ENCODE measurements around the gene ST14. TPM values are rescaled to one million over a fixed set of nuclear protein-coding genes. Genes with fewer than 3 reads are reported as not detected.
"Not testable (repeated sequence)": the region's sequence is repeated elsewhere in the genome, so short reads cannot be mapped to it uniquely, and the experiment has no call there.

The ST14 gene
- total and polyA plus RNA-seq, 2 donors: 9.5 to 13.4 TPM

DNA sequence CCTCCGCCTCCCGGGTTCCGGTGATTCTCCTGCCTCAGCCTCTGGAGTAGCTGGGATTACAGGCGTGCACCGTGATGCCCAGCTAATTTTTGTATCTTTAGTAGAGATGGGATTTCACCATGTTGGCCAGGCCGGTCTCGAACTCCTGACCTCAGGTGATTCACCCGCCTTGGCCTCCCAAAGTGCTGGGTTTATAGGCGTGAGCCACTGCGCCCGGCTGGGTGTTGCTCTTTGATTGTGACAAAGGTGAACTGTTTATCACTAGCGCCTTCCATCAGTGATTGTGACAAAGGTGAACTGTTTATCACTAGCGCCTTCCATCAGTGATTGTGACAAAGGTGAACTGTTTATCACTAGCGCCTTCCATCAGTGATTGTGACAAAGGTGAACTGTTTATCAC, 34.0 kb downstream of the ST14 start:
- not testable (repeated sequence) for H3K36me3 ChIP-seq (ENCODE audit: insufficient read depth); H3K4me3 ChIP-seq (ENCODE audit: low read depth, low read length); DNase-seq (ENCODE audit: extremely low spot score); H3K4me1 ChIP-seq (ENCODE audit: insufficient read depth); H3K27ac ChIP-seq (ENCODE audit: low read depth)
- WGBS: 94% methylated on average over 14 of the region's 14 CpGs

DNA sequence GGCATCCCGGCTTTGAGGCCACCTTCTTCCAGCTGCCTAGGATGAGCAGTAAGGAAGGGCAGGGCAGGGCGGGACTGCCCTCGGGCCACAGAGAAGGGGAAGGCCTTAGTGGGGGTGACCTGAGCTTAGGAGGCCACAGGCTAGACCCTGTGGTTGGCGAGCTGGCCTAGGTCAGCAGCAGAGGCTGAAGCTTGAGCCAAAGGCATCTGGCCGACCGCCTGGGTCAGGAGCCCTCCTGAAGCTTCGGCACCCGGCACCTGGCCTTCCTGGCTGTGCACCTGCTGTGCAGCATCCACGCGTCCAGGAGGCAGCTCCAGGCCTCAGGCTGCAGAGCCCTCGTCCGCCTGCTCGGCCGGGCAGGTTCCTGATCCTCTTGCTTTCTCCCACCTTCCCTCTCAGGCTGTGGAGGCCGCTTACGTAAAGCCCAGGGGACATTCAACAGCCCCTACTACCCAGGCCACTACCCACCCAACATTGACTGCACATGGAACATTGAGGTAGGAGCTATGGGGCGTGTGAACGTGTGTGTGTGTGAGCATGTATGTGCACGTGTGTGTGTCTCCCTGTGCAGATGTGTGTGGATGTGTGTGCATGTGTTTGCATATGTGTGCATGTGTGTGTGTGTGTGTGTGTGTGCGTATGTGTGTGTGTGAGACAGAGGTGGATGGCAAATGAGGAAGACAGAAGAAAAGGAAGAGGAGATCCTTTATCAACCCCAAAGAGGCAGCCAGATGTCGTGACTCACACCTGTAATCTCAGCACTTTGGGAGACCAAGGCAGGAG, 34.9 kb downstream of the ST14 start:
- Histone ChIP-seq H3K4me3 (ENCODE audit: low read depth, low read length) (no peak overlapping the region), H3K4me1 (ENCODE audit: insufficient read depth) (no peaks in the 10 kb centered on the region), H3K27ac (ENCODE audit: low read depth) (no peak overlapping the region), H3K36me3 (ENCODE audit: insufficient read depth) (no peaks in the 10 kb centered on the region)
- no peak for DNase-seq (ENCODE audit: extremely low spot score)
- WGBS: 92% methylated on average over 21 of the region's 21 CpGs

DNA sequence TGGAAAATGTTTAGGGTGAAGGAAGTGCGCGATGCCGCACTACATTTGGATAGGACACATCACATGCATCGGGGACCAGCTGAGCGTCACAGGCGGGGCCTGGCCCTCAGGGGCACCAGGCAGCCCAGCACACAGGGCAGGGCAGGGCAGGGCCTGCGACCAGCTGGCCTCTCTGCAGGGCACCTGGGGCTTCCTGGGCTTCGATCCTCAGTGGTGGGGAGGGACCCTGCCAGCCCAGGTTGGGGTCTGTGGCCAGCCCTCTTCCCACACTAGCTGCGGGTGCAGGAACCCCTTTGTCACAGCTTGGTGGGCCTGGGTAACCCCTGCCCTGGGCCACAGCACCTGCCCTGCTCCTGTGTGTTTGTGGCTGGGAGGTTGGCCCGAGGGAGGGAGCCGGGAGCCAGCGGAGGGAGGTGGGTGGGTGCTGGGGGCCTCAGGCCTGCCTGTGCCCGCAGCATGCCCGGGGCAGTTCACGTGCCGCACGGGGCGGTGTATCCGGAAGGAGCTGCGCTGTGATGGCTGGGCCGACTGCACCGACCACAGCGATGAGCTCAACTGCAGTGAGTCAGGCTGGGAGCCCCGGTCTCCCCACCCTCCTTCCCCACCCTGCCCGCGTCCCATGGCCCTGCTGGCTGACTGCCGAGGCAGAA, 37.9 kb downstream of the ST14 start:
- no peaks in the 10 kb centered on the region for H3K4me1 ChIP-seq (ENCODE audit: insufficient read depth)
- no peaks in the 10 kb centered on the region for H3K36me3 ChIP-seq (ENCODE audit: insufficient read depth)
- no peak for DNase-seq (ENCODE audit: extremely low spot score)
- no peak overlapping the region for H3K4me3 ChIP-seq (ENCODE audit: low read depth, low read length)
- no peak overlapping the region for H3K27ac ChIP-seq (ENCODE audit: low read depth)
- WGBS: 87% methylated on average over 27 of the region's 27 CpGs

DNA sequence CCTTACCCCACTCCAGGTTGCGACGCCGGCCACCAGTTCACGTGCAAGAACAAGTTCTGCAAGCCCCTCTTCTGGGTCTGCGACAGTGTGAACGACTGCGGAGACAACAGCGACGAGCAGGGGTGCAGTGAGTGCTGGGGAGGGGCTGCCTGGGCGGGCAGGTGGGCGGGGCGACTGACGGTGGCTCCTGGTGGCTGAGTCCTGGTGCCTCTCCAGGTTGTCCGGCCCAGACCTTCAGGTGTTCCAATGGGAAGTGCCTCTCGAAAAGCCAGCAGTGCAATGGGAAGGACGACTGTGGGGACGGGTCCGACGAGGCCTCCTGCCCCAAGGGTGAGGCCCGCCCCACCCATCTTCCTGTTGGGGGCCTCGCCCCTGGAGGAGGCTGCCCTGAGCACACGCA, 38.7 kb downstream of the ST14 start:
- 84% methylated on average over 22 of the region's 22 CpGs for WGBS
- no peaks in the 10 kb centered on the region for H3K4me1 ChIP-seq (ENCODE audit: insufficient read depth)
- no peaks in the 10 kb centered on the region for H3K36me3 ChIP-seq (ENCODE audit: insufficient read depth)
- no peak overlapping the region for H3K4me3 ChIP-seq (ENCODE audit: low read depth, low read length)
- H3K27ac ChIP-seq (ENCODE audit: low read depth): no peak overlapping the region
- DNase-seq (ENCODE audit: extremely low spot score): no peak

DNA sequence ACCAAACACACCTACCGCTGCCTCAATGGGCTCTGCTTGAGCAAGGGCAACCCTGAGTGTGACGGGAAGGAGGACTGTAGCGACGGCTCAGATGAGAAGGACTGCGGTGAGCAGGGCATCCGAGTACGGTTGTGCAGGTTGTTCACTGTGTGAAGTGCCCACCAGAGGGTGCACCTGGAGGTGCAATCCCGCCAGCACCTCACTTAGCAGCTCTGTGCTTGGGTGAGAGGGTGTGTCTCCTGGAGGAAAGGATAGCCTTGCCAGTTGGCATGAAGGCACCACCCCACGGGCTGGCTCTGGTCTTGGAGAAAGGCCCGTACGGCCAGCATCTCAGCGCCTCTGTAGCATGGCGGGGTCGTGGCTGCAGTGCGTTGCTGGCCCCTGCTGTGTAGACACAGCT, 39.4 kb downstream of the ST14 start:
- H3K36me3 ChIP-seq (ENCODE audit: insufficient read depth): no peaks in the 10 kb centered on the region
- no peak overlapping the region for H3K27ac ChIP-seq (ENCODE audit: low read depth)
- no peaks in the 10 kb centered on the region for H3K4me1 ChIP-seq (ENCODE audit: insufficient read depth)
- 90% methylated on average over 15 of the region's 15 CpGs for WGBS
- H3K4me3 ChIP-seq (ENCODE audit: low read depth, low read length): no peak overlapping the region
- DNase-seq (ENCODE audit: extremely low spot score): no peak

DNA sequence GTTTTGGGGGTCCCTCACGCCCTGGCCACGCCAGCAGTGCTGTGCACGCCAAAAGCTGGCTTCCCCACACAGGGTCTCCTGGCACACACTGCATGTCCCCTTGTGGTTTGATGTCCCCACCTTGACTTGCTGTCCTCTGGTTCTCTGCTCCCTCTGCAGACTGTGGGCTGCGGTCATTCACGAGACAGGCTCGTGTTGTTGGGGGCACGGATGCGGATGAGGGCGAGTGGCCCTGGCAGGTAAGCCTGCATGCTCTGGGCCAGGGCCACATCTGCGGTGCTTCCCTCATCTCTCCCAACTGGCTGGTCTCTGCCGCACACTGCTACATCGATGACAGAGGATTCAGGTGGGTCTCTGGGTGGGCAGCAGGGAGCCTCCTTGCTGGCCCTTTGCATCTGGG, 40.2 kb downstream of the ST14 start:
- no peaks in the 10 kb centered on the region for H3K36me3 ChIP-seq (ENCODE audit: insufficient read depth)
- no peak for DNase-seq (ENCODE audit: extremely low spot score)
- H3K4me3 ChIP-seq (ENCODE audit: low read depth, low read length): no peak overlapping the region
- WGBS: 91% methylated on average over 12 of the region's 12 CpGs
- H3K27ac ChIP-seq (ENCODE audit: low read depth): no peak overlapping the region
- H3K4me1 ChIP-seq (ENCODE audit: insufficient read depth): no peaks in the 10 kb centered on the region

DNA sequence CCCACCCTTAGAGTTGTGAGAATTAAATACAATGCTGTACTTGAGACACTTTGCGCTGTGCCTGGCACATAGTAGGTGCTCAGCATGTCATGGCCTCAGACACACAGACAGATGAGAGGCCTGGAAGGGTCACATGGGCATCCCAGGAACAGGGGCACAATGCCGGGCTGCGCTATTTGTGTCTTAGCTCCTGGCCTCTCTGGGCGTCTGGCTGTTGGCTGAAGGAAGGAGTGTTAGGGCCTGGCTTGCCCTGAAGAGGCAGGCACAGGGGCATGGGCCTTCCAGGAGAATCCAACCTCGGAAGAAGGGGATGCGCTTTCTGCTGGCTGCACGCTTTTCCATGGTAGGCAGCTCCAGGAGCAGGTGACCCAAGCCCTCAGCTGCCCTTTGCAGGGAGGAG, 41.4 kb downstream of the ST14 start:
- H3K27ac ChIP-seq (ENCODE audit: low read depth): no peak overlapping the region
- H3K4me3 ChIP-seq (ENCODE audit: low read depth, low read length): no peak overlapping the region
- WGBS: 87% methylated on average over 7 of the region's 7 CpGs
- no peaks in the 10 kb centered on the region for H3K4me1 ChIP-seq (ENCODE audit: insufficient read depth)
- DNase-seq (ENCODE audit: extremely low spot score): no peak
- H3K36me3 ChIP-seq (ENCODE audit: insufficient read depth): no peaks in the 10 kb centered on the region

DNA sequence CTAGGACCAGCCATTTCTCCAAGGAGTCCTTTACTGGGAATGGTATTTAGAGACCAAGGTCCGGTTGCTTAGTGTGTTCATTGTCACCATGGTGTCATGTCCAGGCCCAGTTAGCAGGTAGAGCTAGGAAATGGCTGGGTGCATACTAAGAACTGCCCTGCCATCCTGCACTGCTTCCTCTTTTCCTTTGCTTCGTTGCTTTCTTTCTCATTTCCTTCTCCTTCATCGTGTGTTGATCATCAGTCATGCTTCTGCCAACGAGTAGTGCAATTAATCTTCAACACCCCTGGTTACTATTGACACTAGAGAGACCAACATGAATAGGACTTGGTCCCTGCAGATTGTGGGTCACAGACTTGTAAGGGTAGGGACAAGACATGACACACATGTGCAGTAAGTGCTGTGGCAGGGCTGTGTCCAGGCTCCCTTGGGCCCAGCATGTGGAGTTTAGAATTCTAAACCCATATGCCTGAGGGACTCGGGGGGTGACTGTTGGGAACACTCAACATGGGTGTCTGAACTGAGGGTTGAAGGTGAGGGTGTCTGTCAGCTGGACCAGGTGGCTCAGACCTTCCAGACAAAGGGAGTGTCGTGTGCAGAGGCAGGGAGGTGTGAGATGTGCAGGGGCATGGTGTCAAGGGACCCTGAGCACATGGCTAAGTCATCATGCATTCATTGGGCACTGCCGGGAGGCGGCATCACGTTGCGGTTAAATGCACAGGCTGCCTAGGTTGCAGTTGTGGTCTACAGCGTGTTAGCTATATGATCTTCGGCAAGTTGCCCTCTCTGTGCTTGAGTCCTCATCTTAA, 42.6 kb downstream of the ST14 start:
- Histone ChIP-seq H3K27ac (ENCODE audit: low read depth) (no peak overlapping the region), H3K4me1 (ENCODE audit: insufficient read depth) (no peaks in the 10 kb centered on the region), H3K4me3 (ENCODE audit: low read depth, low read length) (no peak overlapping the region), H3K36me3 (ENCODE audit: insufficient read depth) (no peaks in the 10 kb centered on the region)
- DNase-seq (ENCODE audit: extremely low spot score): no peak
- 89% methylated on average over 12 of the region's 12 CpGs for WGBS

DNA sequence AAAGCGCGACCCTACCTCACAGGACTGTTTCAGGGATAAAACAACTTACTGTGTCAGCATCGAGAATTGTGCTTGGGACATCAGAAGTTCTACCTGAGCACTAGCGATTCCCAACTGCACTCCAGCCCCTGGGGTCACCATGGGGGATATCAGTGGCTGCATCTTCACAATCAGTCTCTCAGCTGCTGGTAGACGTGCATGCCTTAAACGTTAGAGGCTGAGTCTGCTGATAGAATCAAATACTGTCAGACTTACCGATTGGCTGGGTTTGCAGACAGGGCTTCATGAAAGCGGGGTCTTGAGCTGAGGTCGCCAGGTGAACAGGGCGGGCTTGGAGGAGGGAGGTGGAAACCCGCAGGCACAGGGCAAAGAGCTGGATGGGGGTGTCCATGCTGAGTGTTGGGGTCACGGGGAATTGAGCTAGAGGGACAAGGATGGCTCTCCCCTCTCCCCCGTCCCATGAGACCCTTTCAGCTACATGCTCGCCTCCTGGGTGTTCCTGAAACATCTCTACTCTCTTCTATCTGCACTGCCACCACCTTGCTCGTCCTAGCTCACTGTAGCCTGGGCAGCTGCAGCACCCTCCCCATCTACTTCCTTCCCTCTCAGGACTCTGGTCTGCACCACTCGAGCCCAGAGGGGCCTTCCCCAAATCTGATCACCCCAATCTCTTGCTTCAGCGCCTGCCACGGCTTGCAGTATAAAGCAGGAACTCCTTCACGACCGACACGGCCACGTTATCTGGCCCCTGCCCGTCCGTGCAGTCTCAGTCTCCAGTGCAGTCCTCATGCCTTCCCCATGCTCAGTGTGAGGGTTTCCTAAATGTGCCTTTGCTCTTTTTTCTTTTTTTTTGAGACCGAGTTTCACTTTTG, 43.5 kb downstream of the ST14 start:
- no peak overlapping the region for H3K4me3 ChIP-seq (ENCODE audit: low read depth, low read length)
- no peak overlapping the region for H3K27ac ChIP-seq (ENCODE audit: low read depth)
- no peak for DNase-seq (ENCODE audit: extremely low spot score)
- 86% methylated on average over 25 of the region's 25 CpGs for WGBS
- no peaks in the 10 kb centered on the region for H3K36me3 ChIP-seq (ENCODE audit: insufficient read depth)
- H3K4me1 ChIP-seq (ENCODE audit: insufficient read depth): no peaks in the 10 kb centered on the region

DNA sequence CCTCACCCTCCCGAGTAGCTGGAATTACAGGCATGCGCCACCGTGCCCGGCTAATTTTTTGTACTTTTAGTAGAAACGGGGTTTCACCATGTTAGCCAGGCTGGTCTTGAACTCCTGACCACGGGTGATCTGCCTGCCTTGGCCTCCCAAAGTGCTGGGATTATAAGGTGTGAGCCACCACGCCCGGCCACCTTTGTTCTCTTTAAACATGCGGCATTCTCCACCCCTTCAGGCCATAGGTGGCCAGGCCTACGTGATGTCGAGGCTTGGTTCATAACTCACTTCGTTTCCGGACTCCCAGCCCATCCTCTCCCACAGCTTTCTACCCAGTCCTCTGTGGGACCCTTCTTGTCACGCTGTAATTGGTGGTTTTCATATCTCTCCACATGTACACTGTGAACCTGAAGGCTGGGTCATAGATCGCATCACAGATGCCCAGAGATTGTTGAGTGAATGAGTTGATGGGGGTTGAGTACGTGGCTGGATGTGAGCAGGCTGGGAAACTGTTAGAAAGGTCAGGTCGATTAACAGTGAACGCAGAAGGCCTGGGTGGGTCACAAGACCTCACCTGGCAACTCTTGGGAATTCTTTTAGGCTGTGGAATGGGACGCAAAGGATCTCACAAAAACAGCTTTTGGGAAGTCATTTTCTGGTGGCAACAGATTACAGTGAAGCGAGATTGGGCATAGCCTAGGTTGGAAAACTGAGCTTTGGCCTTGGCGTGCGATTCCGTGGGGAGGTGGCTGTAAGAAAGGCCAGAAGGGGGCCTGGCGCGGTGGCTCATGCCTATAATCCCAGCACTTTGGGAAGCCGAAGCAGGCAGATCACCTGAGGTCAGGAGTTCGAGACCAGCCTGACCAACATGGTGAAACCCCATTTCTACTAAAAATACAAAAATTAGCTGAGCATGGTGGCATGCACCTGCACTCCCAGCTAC, 44.5 kb downstream of the ST14 start:
- no peak overlapping the region for H3K4me3 ChIP-seq (ENCODE audit: low read depth, low read length)
- H3K36me3 ChIP-seq (ENCODE audit: insufficient read depth): no peaks in the 10 kb centered on the region
- WGBS: 94% methylated on average over 27 of the region's 27 CpGs
- H3K4me1 ChIP-seq (ENCODE audit: insufficient read depth): no peaks in the 10 kb centered on the region
- DNase-seq (ENCODE audit: extremely low spot score): no peak
- no peak overlapping the region for H3K27ac ChIP-seq (ENCODE audit: low read depth)

DNA sequence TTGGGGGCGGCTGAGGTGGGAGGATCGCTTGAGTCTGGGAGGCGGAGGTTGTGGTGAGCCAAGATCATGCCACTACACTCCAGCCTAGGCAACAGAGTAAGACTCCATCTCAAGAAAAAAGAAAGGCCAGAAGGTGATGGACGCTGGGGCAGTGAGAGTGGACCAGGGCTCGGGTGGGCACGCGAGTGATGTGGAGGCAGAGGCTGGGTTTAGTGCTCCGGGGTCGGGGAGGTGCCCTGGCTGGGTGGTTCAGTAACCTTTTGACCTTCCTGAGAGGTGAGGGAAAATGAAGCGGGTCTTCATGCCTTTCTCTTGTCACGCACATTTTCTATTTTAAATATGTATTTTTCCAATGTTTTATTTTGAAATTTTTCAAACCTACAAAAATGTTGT, 45.1 kb downstream of the ST14 start:
- no peaks in the 10 kb centered on the region for H3K4me1 ChIP-seq (ENCODE audit: insufficient read depth)
- H3K27ac ChIP-seq (ENCODE audit: low read depth): no peak overlapping the region
- 94% methylated on average over 11 of the region's 11 CpGs for WGBS
- DNase-seq (ENCODE audit: extremely low spot score): no peak
- H3K4me3 ChIP-seq (ENCODE audit: low read depth, low read length): no peak overlapping the region
- no peaks in the 10 kb centered on the region for H3K36me3 ChIP-seq (ENCODE audit: insufficient read depth)

DNA sequence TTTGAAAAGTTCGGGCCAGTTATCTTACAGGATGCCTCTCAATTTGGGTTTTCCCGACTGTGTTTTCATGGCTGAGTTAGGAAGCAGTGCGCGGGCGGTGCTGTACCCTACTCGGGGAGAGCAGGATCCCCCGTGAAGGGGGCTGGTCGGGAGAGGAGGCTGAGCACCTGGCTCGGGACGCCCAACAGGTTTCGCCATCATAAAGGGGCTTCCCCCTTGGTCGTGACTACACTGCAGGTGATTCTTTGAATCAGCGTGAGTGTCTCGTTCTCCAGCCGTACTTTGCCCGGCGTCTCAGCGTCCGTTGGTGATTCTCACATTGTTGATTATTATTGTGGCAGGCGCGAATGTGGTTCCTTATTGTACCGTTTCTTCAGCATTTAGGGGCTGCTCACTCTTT, 46.6 kb downstream of the ST14 start:
- WGBS: 92% methylated on average over 22 of the region's 22 CpGs
- no peaks in the 10 kb centered on the region for H3K36me3 ChIP-seq (ENCODE audit: insufficient read depth)
- no peak for DNase-seq (ENCODE audit: extremely low spot score)
- H3K27ac ChIP-seq (ENCODE audit: low read depth): no peak overlapping the region
- no peak overlapping the region for H3K4me3 ChIP-seq (ENCODE audit: low read depth, low read length)
- no peaks in the 10 kb centered on the region for H3K4me1 ChIP-seq (ENCODE audit: insufficient read depth)

All from urinary bladder (tissue), 4 donors.